K562 (cell line): Measurements from ENCODE around the gene SMAGP. TPM values are rescaled to one million over a fixed set of nuclear protein-coding genes. Genes with fewer than 3 reads are reported as not detected.

Experiments used
- ATAC-seq: fragments of 200-7000 bp; cut with Tn5 transposase; 3 replicates; pipeline ENCODE4 v1.9.1; 2020; ENCODE audit warnings: moderate library complexity
- BruUV-seq: library from RNA; stranded (reverse); fragments of 400-500 nt; replicated peaks from 2 replicates; lab custom pipeline; 2021; lab: Mats Ljungman, UMichigan
- CTCF ChIA-PET: fragments of 300-600 bp; formaldehyde crosslinking; extraction: SDS; loops from one replicate; lab custom pipeline; 2021; ENCODE audit warnings: low intra/inter-chr PET ratio; lab: Yijun Ruan, JAX
- POLR2A ChIA-PET: fragments of 300-600, 350-650 bp; sonication (Branson Sonifier 250); formaldehyde crosslinking; extraction: SDS; loops from one replicate; lab custom pipeline; 2021; ENCODE audit warnings: antibody characterized with exemption, inconsistent platforms; lab: Yijun Ruan, JAX
- DNase-seq, 4 experiments: peaks; one replicate each; pipeline versions ENCODE4 v3.0.0 to v3.0.0-alpha.2; 2011 to 2018; ENCODE audit warnings: low spot score in 3 of 4, mixed read lengths in 3 of 4; ENCODE audit errors: extremely low read depth in 1 of 4
- FAIRE-seq: peaks from 2 replicates; lab custom pipeline; 2011; peaks lifted over from hg19 to GRCh38; lab: Jason Lieb, UNC
- H2AFZ ChIP-seq: 2 replicates; pipeline ENCODE4 v1.6.0; 2011; ENCODE audit warnings: low read depth, low read length, control low read depth, inconsistent platforms
- H3K27ac ChIP-seq: fragments of 200-600 bp; 3 replicates; pipeline ENCODE4 v1.8.0; 2011; ENCODE audit warnings: low read depth, mild to moderate bottlenecking, control low read depth, inconsistent platforms, low read length, moderate library complexity, mixed read lengths; ENCODE audit errors: extremely low read depth
- H3K27me3 ChIP-seq, 2 experiments: fragments of 300-600 bp in 1 of 2; 2 replicates in 1 of 2; 3 replicates in 1 of 2; pipeline versions ENCODE4 v1.6.0 to v1.8.0; 2011; ENCODE audit warnings: inconsistent platforms in 2 of 2, low read length in 2 of 2, mild to moderate bottlenecking in 1 of 2, mixed read lengths in 1 of 2, moderate library complexity in 1 of 2; ENCODE audit not compliant: control insufficient read depth in 2 of 2, insufficient read depth in 2 of 2
- H3K36me3 ChIP-seq: fragments of 300-600 bp; 3 replicates; pipeline ENCODE4 v1.8.0; 2011; ENCODE audit warnings: mild to moderate bottlenecking, low read length, inconsistent platforms; ENCODE audit not compliant: control insufficient read depth, insufficient read depth
- H3K4me1 ChIP-seq, 2 experiments: fragments of 200-600 bp in 1 of 2; replicated peaks in 1 of 2; 2 replicates in 1 of 2; 3 replicates in 1 of 2; pipeline versions ENCODE4 v1.5.1 to v1.8.0; 2011; ENCODE audit warnings: inconsistent platforms in 2 of 2, low read length in 2 of 2, mild to moderate bottlenecking in 1 of 2, mixed read lengths in 1 of 2, moderate library complexity in 1 of 2; ENCODE audit not compliant: control insufficient read depth in 2 of 2, insufficient read depth in 2 of 2
- H3K4me2 ChIP-seq: 2 replicates; pipeline ENCODE4 v1.6.1; 2011; ENCODE audit warnings: low read length, control low read depth, inconsistent platforms, mixed read lengths; ENCODE audit not compliant: insufficient read depth
- H3K4me3 ChIP-seq: fragments of 200-600 bp; sonication (generic), shearing (Covaris generic); 2 replicates; pipeline ENCODE4 v1.5.1; 2016; ENCODE audit warnings: control low read depth, inconsistent platforms
- H3K79me2 ChIP-seq: fragments of 200-600 bp; 3 replicates; pipeline ENCODE4 v1.8.0; 2011; ENCODE audit warnings: low read length, inconsistent platforms; ENCODE audit not compliant: control insufficient read depth, insufficient read depth
- H3K9ac ChIP-seq, 2 experiments: 2 replicates each; pipeline versions ENCODE4 v1.6.0 to v1.6.1; 2011; ENCODE audit warnings: low read depth in 2 of 2, low read length in 2 of 2, control low read depth in 1 of 2, inconsistent platforms in 1 of 2, mild to moderate bottlenecking in 1 of 2, mixed read lengths in 1 of 2; ENCODE audit not compliant: insufficient read depth in 1 of 2
- H3K9me1 ChIP-seq: one replicate; pipeline ENCODE4 v1.6.0; 2011; ENCODE audit warnings: inconsistent platforms, mild to moderate bottlenecking, low read length, moderate library complexity; ENCODE audit not compliant: control insufficient read depth, insufficient read depth
- H3K9me3 ChIP-seq: replicated peaks from 2 replicates; pipeline ENCODE4 v1.5.1; 2011; ENCODE audit warnings: low read depth, low read length, inconsistent platforms; ENCODE audit not compliant: control insufficient read depth, insufficient read depth
- H4K20me1 ChIP-seq: replicated peaks from 2 replicates; pipeline ENCODE4 v1.6.1; 2011; ENCODE audit warnings: low read length, inconsistent platforms, mixed read lengths; ENCODE audit not compliant: control insufficient read depth, insufficient read depth
- EHMT2 ChIP-seq: fragments of 450-650 bp; IDR thresholded peaks from 2 replicates; pipeline ENCODE4 v1.6.1; 2018; ENCODE audit warnings: antibody characterized with exemption
- ID3 ChIP-seq, 2 experiments: fragments of 250-450 bp in 1 of 2; fragments of 450-650 bp in 1 of 2; sonication (Bioruptor Pico) in 1 of 2; IDR thresholded peaks; 2 replicates each; pipeline versions ENCODE4 v1.6.1 to v1.8.0; 2016 to 2021; ENCODE audit warnings: mild to moderate bottlenecking in 2 of 2, moderate library complexity in 2 of 2, missing compliant biosample characterization in 1 of 2, missing genetic modification characterization in 1 of 2
- ILF3 ChIP-seq: fragments of 450-650 bp; IDR thresholded peaks from 2 replicates; pipeline ENCODE4 v1.6.1; 2018; ENCODE audit warnings: antibody characterized with exemption, mild to moderate bottlenecking, moderate library complexity, borderline replicate concordance
- SMARCA5 ChIP-seq: fragments of 450-650 bp; IDR thresholded peaks from 2 replicates; pipeline ENCODE4 v1.6.1; 2016
- TCF3 ChIP-seq: sonication (generic); formaldehyde crosslinking; IDR thresholded peaks from 2 replicates; pipeline ENCODE4 v1.4.0; 2020; ENCODE audit warnings: mild to moderate bottlenecking, missing genetic modification reagents
- TGIF2 ChIP-seq: sonication (generic); formaldehyde crosslinking; IDR thresholded peaks from 2 replicates; pipeline ENCODE4 v1.8.1; 2022; ENCODE audit warnings: mild to moderate bottlenecking, missing genetic modification reagents, moderate library complexity
- ZBTB33 ChIP-seq: sonication (generic); formaldehyde crosslinking; IDR thresholded peaks from 2 replicates; pipeline ENCODE4 v1.8.1; 2023; ENCODE audit warnings: mild to moderate bottlenecking, missing genetic modification reagents
- WGBS: fragments of 100-300 bp; shearing (Covaris generic); methylation state at CpG from one replicate; pipeline ENCODE4 v1.1.6; 2016; ENCODE audit warnings: low coverage, mixed read lengths; ENCODE audit not compliant: insufficient coverage; ENCODE audit errors: missing lambda C conversion rate; 5-methylcytosine and 5-hydroxymethylcytosine counted together
- in situ Hi-C: fragments of 300-500 bp; cut with MboI; formaldehyde crosslinking; loops from 4 replicates; pipeline ENCODE4 v1.15.0; 2018; ENCODE audit warnings: inconsistent platforms, mixed read lengths
- intact Hi-C: fragments of 100-400 bp; cut with micrococcal nuclease; formaldehyde crosslinking; loops from 2 replicates; pipeline ENCODE4 v1.14.2; 2022
- polyA plus RNA-seq, 8 experiments: library from polyadenylated mRNA; depleted of rRNA in 4 of 8; stranded (reverse) in 5 of 8; unstranded in 3 of 8; fragments of >200 nt; fragmentation: Nextera tagmentation in 2 of 8; fragmentation: Illumina TruSeq in 1 of 8; extraction: Ambion mirVana in 2 of 8; extraction: Trizol in 1 of 8; gene quantifications; 2 replicates each; pipeline versions ENCODE4 v1.2.1 to v1.2.3, GENCODE V29; 2011 to 2014; ENCODE audit warnings: inconsistent platforms in 1 of 8, missing spikeins in 1 of 8
- total RNA-seq, 7 experiments: library from RNA; depleted of rRNA in 6 of 7; stranded (reverse); fragments of >200 nt in 6 of 7; fragmentation: Illumina TruSeq in 2 of 7; extraction: Trizol in 2 of 7; gene quantifications; 2 replicates each; pipeline versions ENCODE4 v1.2.1 to v1.2.3, GENCODE V29; 2011 to 2021; ENCODE audit warnings: low replicate concordance in 1 of 7
- TF ChIP-seq, protein P1 (sequence below), 2 experiments: fragments of 450-650 bp in 1 of 2; IDR thresholded peaks; 2 replicates each; pipeline ENCODE4 v1.6.1; 2011 to 2017; ENCODE audit warnings: low read depth in 2 of 2, antibody characterized with exemption in 1 of 2, borderline replicate concordance in 1 of 2, low read length in 1 of 2, mild to moderate bottlenecking in 1 of 2, mixed read lengths in 1 of 2; ENCODE audit not compliant: control insufficient read depth in 1 of 2
- TF ChIP-seq, protein P2 (sequence below): fragments of 200-800 bp; sonication (Bioruptor generic); IDR thresholded peaks from 2 replicates; pipeline ENCODE4 v1.6.1; 2017; ENCODE audit warnings: missing genetic modification characterization, missing compliant biosample characterization
- TF ChIP-seq, protein P3 (sequence below), 2 experiments: fragments of 450-650 bp; IDR thresholded peaks; 2 replicates each; pipeline ENCODE4 v1.6.1; 2016

Gene SMAGP
- total and polyA plus RNA-seq, 9 of the 15 experiments (the other 6 are each of a cell fraction or from before 2014, with no cell fraction given), result 23.1 to 62.3 (median 29.9) TPM

DNA sequence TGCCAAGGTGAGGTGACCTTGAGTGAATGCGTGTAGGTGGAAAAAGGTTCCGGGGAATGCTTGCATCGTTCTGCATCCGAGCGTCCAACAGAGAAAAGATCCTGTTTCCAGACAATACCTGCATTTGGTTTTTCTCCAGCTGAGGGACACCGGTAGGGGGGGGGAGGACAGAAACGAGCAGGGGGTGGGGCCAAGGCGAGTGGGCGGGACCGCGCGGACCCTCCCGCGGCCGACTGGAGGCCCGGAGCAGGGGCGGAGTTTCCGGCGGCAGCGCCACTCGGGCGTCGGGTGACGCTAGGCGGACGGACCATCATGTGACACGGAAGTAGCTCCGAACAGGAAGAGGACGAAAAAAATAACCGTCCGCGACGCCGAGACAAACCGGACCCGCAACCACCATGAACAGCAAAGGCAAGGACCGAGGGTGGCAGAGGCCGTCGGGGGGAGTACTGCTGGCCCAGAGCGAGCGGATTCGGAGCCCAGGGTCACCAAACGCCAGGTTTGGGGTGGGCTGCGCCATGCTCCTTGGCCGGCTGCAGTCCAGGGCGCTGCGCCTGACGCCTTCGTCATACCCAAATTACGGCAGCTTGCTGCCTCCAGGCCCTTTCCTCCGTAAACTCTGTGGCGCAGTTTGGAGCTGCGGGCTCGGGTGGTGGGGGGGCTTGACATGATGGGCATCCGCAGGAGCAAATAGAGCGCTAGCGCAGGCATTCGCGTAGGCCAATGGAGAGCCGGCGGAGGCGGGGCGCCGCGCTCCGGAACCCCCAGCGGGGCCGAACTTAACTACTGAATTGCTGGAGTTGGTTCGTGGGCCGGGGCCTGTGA is 31.5 kb downstream of the SMAGP start, which contains the start of gene DAZAP2:
DAZAP2 (plus strand) TSS at position 317 of the 825 bp plus-strand sequence; CDS start at position 399, 82 bp downstream.
- peak within 1 kb of the TSS; percentile 95 for H2AFZ ChIP-seq
- FAIRE-seq (peak; percentile 91), ATAC-seq (peak; percentile 98), DNase-seq (peak; percentile 96 to 99 (median 98))
- peak within 1 kb of the TSS; percentile 93 for H3K4me3 ChIP-seq
- BruUV-seq, result TSS peak; percentile 45
- peaks cover 4 to 22% of the 10 kb centered on the region in 2 experiments; a peak in 4 of 5 replicates for H3K4me1 ChIP-seq
- peaks cover 40% of the 10 kb centered on the region for H3K36me3 ChIP-seq
- WGBS, result 1% methylated on average over 50 of the region's 70 CpGs
- peak within 1 kb of the TSS; percentile 98 for H3K4me2 ChIP-seq
- peak within 1 kb of the TSS; percentile 100 for H3K27ac ChIP-seq
- POLR2A ChIA-PET, result interaction anchor here (0.5 to 4.6 kb wide), 23 partner anchors 10 to 1872 kb away, joined by 3 to 37 read pairs (median 4); partner anchors contain the start of genes CSRNP2, POU6F1, SLC11A2 and TFCP2
- CTCF ChIA-PET, result no interaction called here
- H3K9me1 ChIP-seq, result no peaks in the 10 kb centered on the region
- H3K27me3 ChIP-seq, result no peaks in the 10 kb centered on the region
- intact Hi-C loops, result loop anchor here (2.0 kb wide), 1 partner anchor 20 kb away; the partner anchor contains the start of gene POU6F1
- no peaks in the 10 kb centered on the region for H3K9me3 ChIP-seq
- H3K79me2 ChIP-seq, result peaks cover 27% of the 10 kb centered on the region
- no peaks in the 10 kb centered on the region; the same call in 1 of the 2 replicates for H4K20me1 ChIP-seq
- H3K9ac ChIP-seq, result peak within 1 kb of the TSS; percentile 100
- in situ Hi-C loops, result no loop called here
- TF ChIP-seq, protein P1, sequence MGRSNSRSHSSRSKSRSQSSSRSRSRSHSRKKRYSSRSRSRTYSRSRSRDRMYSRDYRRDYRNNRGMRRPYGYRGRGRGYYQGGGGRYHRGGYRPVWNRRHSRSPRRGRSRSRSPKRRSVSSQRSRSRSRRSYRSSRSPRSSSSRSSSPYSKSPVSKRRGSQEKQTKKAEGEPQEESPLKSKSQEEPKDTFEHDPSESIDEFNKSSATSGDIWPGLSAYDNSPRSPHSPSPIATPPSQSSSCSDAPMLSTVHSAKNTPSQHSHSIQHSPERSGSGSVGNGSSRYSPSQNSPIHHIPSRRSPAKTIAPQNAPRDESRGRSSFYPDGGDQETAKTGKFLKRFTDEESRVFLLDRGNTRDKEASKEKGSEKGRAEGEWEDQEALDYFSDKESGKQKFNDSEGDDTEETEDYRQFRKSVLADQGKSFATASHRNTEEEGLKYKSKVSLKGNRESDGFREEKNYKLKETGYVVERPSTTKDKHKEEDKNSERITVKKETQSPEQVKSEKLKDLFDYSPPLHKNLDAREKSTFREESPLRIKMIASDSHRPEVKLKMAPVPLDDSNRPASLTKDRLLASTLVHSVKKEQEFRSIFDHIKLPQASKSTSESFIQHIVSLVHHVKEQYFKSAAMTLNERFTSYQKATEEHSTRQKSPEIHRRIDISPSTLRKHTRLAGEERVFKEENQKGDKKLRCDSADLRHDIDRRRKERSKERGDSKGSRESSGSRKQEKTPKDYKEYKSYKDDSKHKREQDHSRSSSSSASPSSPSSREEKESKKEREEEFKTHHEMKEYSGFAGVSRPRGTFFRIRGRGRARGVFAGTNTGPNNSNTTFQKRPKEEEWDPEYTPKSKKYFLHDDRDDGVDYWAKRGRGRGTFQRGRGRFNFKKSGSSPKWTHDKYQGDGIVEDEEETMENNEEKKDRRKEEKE (IDR thresholded peaks at IDR 0.05; ENCODE audit: borderline replicate concordance in 1 of 2, control insufficient read depth in 1 of 2, low read depth in 2 of 2, low read length in 1 of 2), result no peak
- TF ChIP-seq TGIF2 (CRISPR knock-in tag) (no peak), SMARCA5 (peak; percentile 56; the same call in 1 of the 2 replicates), TCF3 (no peak), EHMT2 (no peak), ILF3 (no peak), ZBTB33 (CRISPR knock-in tag) (no peak; the same call in 1 of the 2 replicates), ID3 (CRISPR knock-in tag; IDR thresholded peaks at IDR 0.05) (no peak), ID3 (tag; IDR thresholded peaks at IDR 0.05) (0 out of 2 replicates have a peak, but pooled peaks have one; percentile 25)
- TF ChIP-seq, protein P2, sequence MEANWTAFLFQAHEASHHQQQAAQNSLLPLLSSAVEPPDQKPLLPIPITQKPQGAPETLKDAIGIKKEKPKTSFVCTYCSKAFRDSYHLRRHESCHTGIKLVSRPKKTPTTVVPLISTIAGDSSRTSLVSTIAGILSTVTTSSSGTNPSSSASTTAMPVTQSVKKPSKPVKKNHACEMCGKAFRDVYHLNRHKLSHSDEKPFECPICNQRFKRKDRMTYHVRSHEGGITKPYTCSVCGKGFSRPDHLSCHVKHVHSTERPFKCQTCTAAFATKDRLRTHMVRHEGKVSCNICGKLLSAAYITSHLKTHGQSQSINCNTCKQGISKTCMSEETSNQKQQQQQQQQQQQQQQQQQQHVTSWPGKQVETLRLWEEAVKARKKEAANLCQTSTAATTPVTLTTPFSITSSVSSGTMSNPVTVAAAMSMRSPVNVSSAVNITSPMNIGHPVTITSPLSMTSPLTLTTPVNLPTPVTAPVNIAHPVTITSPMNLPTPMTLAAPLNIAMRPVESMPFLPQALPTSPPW, result peak; percentile 96
- TF ChIP-seq, protein P3, sequence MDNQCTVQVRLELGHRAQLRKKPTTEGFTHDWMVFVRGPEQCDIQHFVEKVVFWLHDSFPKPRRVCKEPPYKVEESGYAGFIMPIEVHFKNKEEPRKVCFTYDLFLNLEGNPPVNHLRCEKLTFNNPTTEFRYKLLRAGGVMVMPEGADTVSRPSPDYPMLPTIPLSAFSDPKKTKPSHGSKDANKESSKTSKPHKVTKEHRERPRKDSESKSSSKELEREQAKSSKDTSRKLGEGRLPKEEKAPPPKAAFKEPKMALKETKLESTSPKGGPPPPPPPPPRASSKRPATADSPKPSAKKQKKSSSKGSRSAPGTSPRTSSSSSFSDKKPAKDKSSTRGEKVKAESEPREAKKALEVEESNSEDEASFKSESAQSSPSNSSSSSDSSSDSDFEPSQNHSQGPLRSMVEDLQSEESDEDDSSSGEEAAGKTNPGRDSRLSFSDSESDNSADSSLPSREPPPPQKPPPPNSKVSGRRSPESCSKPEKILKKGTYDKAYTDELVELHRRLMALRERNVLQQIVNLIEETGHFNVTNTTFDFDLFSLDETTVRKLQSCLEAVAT (IDR thresholded peaks at IDR 0.05), result peak; percentile 38 to 76; a peak in 3 of 4 replicates
